Measurements from ENCODE around the gene ZNF423. TPM values are rescaled to one million over a fixed set of nuclear protein-coding genes. Genes with fewer than 3 reads are reported as not detected.
A peak's percentile ranks its signal among the peaks of the same experiment; 100 is the strongest.

ZNF423 gene
- total and polyA plus RNA-seq, 4 donors, result 1.1 to 14.8 (median 3.3) TPM

DNA sequence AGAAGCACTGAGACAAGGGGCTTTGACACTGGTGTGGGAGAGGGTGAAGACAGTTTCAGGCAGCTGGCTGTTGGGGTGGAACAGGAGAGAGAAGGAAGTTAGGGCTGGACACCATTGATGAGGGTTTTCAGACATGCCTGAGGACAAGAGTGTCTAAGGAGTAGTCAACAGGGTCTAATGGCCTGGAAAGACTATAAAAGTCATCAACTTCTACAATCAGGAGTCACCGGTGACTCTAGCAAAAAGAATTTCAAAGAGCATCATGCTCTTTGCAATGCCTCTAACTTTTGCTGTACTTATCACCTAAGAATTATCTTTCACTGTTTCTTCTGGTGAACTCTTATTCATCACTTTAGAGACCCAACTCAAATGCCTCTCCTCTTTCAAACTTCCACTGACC, 268.4 kb downstream of the ZNF423 start:
- Histone ChIP-seq H3K36me3 (ENCODE audit: control insufficient read depth in 4 of 4, insufficient read depth in 4 of 4, low read length in 4 of 4) (no peaks in the 10 kb centered on the region), H3K4me1 (ENCODE audit: control insufficient read depth in 5 of 5, insufficient read depth in 5 of 5, low read length in 5 of 5) (peaks cover 0 to 44% (median 2%) of the 10 kb centered on the region in 5 donors), H3K27ac (ENCODE audit: low read depth in 1 of 2, low read length in 1 of 2) (no peak overlapping the region), H3K27me3 (ENCODE audit: control insufficient read depth in 3 of 3, insufficient read depth in 3 of 3, low read length in 2 of 3) (no peaks in the 10 kb centered on the region), H3K9me3 (ENCODE audit: control insufficient read depth in 4 of 4, insufficient read depth in 3 of 4, low read length in 3 of 4) (no peaks in the 10 kb centered on the region), H3K4me3 (no peak overlapping the region), H3K9ac (ENCODE audit: insufficient read depth in 1 of 2, low read length in 2 of 2) (no peak overlapping the region)
- DNase-seq (peak in 1 of 3 donors; percentile 22), ATAC-seq (ENCODE audit: insufficient read depth, low FRiP score) (no peak)
- WGBS, 2 donors, result 89 to 100% methylated on average over 1 of the region's 1 CpG
- TF ChIP-seq, protein P1, sequence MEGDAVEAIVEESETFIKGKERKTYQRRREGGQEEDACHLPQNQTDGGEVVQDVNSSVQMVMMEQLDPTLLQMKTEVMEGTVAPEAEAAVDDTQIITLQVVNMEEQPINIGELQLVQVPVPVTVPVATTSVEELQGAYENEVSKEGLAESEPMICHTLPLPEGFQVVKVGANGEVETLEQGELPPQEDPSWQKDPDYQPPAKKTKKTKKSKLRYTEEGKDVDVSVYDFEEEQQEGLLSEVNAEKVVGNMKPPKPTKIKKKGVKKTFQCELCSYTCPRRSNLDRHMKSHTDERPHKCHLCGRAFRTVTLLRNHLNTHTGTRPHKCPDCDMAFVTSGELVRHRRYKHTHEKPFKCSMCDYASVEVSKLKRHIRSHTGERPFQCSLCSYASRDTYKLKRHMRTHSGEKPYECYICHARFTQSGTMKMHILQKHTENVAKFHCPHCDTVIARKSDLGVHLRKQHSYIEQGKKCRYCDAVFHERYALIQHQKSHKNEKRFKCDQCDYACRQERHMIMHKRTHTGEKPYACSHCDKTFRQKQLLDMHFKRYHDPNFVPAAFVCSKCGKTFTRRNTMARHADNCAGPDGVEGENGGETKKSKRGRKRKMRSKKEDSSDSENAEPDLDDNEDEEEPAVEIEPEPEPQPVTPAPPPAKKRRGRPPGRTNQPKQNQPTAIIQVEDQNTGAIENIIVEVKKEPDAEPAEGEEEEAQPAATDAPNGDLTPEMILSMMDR (IDR thresholded peaks at IDR 0.05; ENCODE audit: control extremely low read depth, extremely low read depth), result no peak

DNA sequence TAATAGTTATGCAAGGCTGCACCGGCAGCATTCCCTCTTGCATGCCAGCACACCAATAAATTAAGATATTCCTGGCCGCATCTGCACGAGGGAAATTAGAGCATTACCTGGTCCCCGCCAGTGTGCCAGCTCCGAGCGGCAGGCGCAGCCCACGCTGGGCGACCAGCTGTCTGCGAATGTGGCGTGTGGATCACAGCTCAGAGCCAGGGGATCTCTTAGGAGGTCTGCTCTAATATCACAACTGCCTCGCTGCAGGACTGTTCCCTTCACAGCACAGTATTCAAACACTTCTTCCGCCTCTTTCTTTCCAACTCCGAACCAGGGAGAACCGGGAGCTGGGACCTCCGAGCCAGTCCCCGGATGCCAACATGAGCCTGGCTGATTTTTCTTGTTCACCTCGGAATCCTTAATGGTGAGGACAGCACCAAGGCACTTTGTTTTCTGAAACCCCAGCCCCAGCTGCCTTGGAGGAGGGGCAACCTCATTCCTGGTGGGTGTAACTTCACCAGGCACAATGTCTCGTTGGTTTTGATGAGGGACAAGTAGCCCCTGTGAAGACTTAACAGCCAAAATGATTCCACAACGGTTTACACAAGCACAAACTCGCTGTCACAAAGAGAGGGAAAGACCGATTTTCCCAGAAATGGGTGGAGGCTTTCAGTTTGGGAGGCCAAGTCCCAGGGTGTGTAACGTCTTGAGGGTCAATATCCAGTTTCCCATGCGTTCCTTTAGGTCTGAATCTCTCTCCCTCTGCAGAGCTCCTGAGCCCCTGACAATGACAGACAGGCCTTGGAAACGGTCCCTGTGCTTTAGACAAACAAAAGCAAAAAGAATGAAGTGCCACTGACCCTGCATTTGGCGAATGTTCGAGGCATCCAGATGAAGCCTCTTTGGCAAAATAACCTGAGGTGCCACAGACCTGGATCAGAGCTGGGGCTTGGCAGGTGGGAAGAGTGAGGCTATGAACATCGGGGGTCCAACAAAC, 269.2 kb downstream of the ZNF423 start:
- TF ChIP-seq, protein P1 (IDR thresholded peaks at IDR 0.05; ENCODE audit: control extremely low read depth, extremely low read depth), result no peak

GRCh38 chr16:49585143-49585832, 270.6 kb downstream of the ZNF423 start:
- TF ChIP-seq, protein P1 (IDR thresholded peaks at IDR 0.05; ENCODE audit: control extremely low read depth, extremely low read depth), result no peak
- no peak overlapping the region for H3K4me3 ChIP-seq
- H3K27me3 ChIP-seq (ENCODE audit: control insufficient read depth in 3 of 3, insufficient read depth in 3 of 3, low read length in 2 of 3), result no peaks in the 10 kb centered on the region
- H3K27ac ChIP-seq (ENCODE audit: low read depth in 1 of 2, low read length in 1 of 2), result no peak overlapping the region
- ATAC-seq (ENCODE audit: insufficient read depth, low FRiP score) (no peak), DNase-seq (no peak)
- no peaks in the 10 kb centered on the region for H3K9me3 ChIP-seq (ENCODE audit: control insufficient read depth in 4 of 4, insufficient read depth in 3 of 4, low read length in 3 of 4)
- H3K36me3 ChIP-seq (ENCODE audit: control insufficient read depth in 4 of 4, insufficient read depth in 4 of 4, low read length in 4 of 4), result no peaks in the 10 kb centered on the region
- peaks cover 0 to 43% (median 5%) of the 10 kb centered on the region in 5 donors for H3K4me1 ChIP-seq (ENCODE audit: control insufficient read depth in 5 of 5, insufficient read depth in 5 of 5, low read length in 5 of 5)
- no peak overlapping the region for H3K9ac ChIP-seq (ENCODE audit: insufficient read depth in 1 of 2, low read length in 2 of 2)
- WGBS, 2 donors, result 93% methylated on average over 11 of the region's 11 CpGs

More for the DNA sequence above, 269.2 kb downstream of the ZNF423 start:
- 80 to 84% methylated on average over 28 of the region's 28 CpGs for WGBS, 2 donors
- no peak overlapping the region for H3K9ac ChIP-seq (ENCODE audit: insufficient read depth in 1 of 2, low read length in 2 of 2)
- H3K27ac ChIP-seq (ENCODE audit: low read depth in 1 of 2, low read length in 1 of 2), result no peak overlapping the region
- H3K4me3 ChIP-seq, result no peak overlapping the region
- no peak for ATAC-seq (ENCODE audit: insufficient read depth, low FRiP score)
- peaks cover 0 to 42% (median 5%) of the 10 kb centered on the region in 5 donors for H3K4me1 ChIP-seq (ENCODE audit: control insufficient read depth in 5 of 5, insufficient read depth in 5 of 5, low read length in 5 of 5)
- no peaks in the 10 kb centered on the region for H3K27me3 ChIP-seq (ENCODE audit: control insufficient read depth in 3 of 3, insufficient read depth in 3 of 3, low read length in 2 of 3)
- no peaks in the 10 kb centered on the region for H3K9me3 ChIP-seq (ENCODE audit: control insufficient read depth in 4 of 4, insufficient read depth in 3 of 4, low read length in 3 of 4)
- peak in 2 of 3 donors; percentile 15 to 37 for DNase-seq
- H3K36me3 ChIP-seq (ENCODE audit: control insufficient read depth in 4 of 4, insufficient read depth in 4 of 4, low read length in 4 of 4), result no peaks in the 10 kb centered on the region

Measured in lung (tissue), 12 donors.